GM12891 (cell line): ENCODE data around the gene OR4D1.

Source experiments
- POLR2A ChIP-seq: IDR thresholded peaks from 2 replicates; pipeline ENCODE4 v1.6.1; 2011; ENCODE audit warnings: low read depth, low read length, control low read depth
- POLR2AphosphoS5 ChIP-seq: IDR thresholded peaks from 2 replicates; pipeline ENCODE4 v1.6.1; 2011; ENCODE audit warnings: low read depth, low read length, control low read depth

- TF ChIP-seq POLR2A (no peak), POLR2AphosphoS5 (no peak)
Measured at GRCh38 chr17:58208344-58208743, 60.2 kb downstream of the OR4D1 start.
